H9 (cell line): ENCODE results near the gene FOXM1. TPM values are rescaled to one million over a fixed set of nuclear protein-coding genes. Genes with fewer than 3 reads are reported as not detected.

Experiments
- DNase-seq: peaks from one replicate; pipeline ENCODE4 v3.0.0-alpha.2; 2017
- H2AFZ ChIP-seq: one replicate; pipeline ENCODE4 v1.6.1; 2013; ENCODE audit warnings: mild to moderate bottlenecking, low read length, control low read depth, moderate library complexity
- H2AK5ac ChIP-seq: 2 replicates; pipeline ENCODE4 v1.6.1; 2013; ENCODE audit warnings: low read length, control low read depth, mixed read lengths; ENCODE audit not compliant: insufficient read length
- H2BK120ac ChIP-seq: one replicate; pipeline ENCODE4 v1.6.1; 2013; ENCODE audit warnings: low read depth, mild to moderate bottlenecking, low read length, control low read depth, inconsistent platforms; ENCODE audit not compliant: poor library complexity, severe bottlenecking
- H2BK12ac ChIP-seq: 2 replicates; pipeline ENCODE4 v1.6.1; 2013; ENCODE audit warnings: low read length, control low read depth, mixed read lengths, low read depth; ENCODE audit not compliant: insufficient read length
- H2BK15ac ChIP-seq: 2 replicates; pipeline ENCODE4 v1.6.1; 2013; ENCODE audit warnings: low read depth, low read length, control low read depth
- H2BK20ac ChIP-seq: one replicate; pipeline ENCODE4 v1.6.1; 2013; ENCODE audit warnings: low read depth, mild to moderate bottlenecking, low read length, control low read depth, inconsistent platforms; ENCODE audit not compliant: poor library complexity, severe bottlenecking
- H2BK5ac ChIP-seq: 2 replicates; pipeline ENCODE4 v1.6.1; 2013; ENCODE audit warnings: low read length, control low read depth, mixed read lengths; ENCODE audit not compliant: insufficient read length
- H3K14ac ChIP-seq: 2 replicates; pipeline ENCODE4 v1.6.1; 2013; ENCODE audit warnings: low read length, control low read depth; ENCODE audit not compliant: insufficient read depth
- H3K18ac ChIP-seq: 2 replicates; pipeline ENCODE4 v1.6.1; 2013; ENCODE audit warnings: low read depth, mild to moderate bottlenecking, mixed read lengths, low read length, control low read depth; ENCODE audit not compliant: insufficient read length
- H3K23ac ChIP-seq: 2 replicates; pipeline ENCODE4 v1.6.1; 2013; ENCODE audit warnings: low read length, control low read depth, mixed read lengths, low read depth; ENCODE audit not compliant: insufficient read length
- H3K23me2 ChIP-seq: 2 replicates; pipeline ENCODE4 v1.6.1; 2013; ENCODE audit warnings: low read depth, mild to moderate bottlenecking, mixed read lengths, low read length, control low read depth; ENCODE audit not compliant: insufficient read length, poor library complexity, severe bottlenecking
- H3K27ac ChIP-seq: 2 replicates; pipeline ENCODE4 v1.5.1; 2013; ENCODE audit warnings: low read length, control low read depth, mixed read lengths, low read depth; ENCODE audit not compliant: insufficient read length
- H3K27me3 ChIP-seq: 2 replicates; pipeline ENCODE4 v1.6.1; 2013; ENCODE audit warnings: low read length, control low read depth, inconsistent platforms; ENCODE audit not compliant: insufficient read depth
- H3K4ac ChIP-seq: 2 replicates; pipeline ENCODE4 v1.6.1; 2013; ENCODE audit warnings: low read depth, mild to moderate bottlenecking, control low read depth, inconsistent platforms, low read length, moderate library complexity
- H3K4me1 ChIP-seq: 2 replicates; pipeline ENCODE4 v1.6.1; 2013; ENCODE audit warnings: low read length, control low read depth, inconsistent platforms; ENCODE audit not compliant: insufficient read depth
- H3K4me2 ChIP-seq: 2 replicates; pipeline ENCODE4 v1.6.1; 2013; ENCODE audit warnings: low read length, control low read depth, mixed read lengths; ENCODE audit not compliant: insufficient read length, insufficient read depth
- H3K56ac ChIP-seq: 2 replicates; pipeline ENCODE4 v1.6.1; 2013; ENCODE audit warnings: low read depth, mild to moderate bottlenecking, mixed read lengths, low read length, control low read depth; ENCODE audit not compliant: insufficient read length
- H3K79me1 ChIP-seq: 2 replicates; pipeline ENCODE4 v1.6.1; 2013; ENCODE audit warnings: low read depth, mild to moderate bottlenecking, moderate library complexity, low read length, control low read depth, inconsistent platforms; ENCODE audit not compliant: insufficient read depth, poor library complexity, severe bottlenecking
- H3K79me2 ChIP-seq: 2 replicates; pipeline ENCODE4 v1.6.1; 2013; ENCODE audit warnings: low read length, control low read depth, inconsistent platforms; ENCODE audit not compliant: insufficient read depth
- H3K9ac ChIP-seq: 2 replicates; pipeline ENCODE4 v1.6.1; 2013; ENCODE audit warnings: low read length, control low read depth, mixed read lengths; ENCODE audit not compliant: insufficient read length; ENCODE audit errors: extremely low read depth
- H3K9me3 ChIP-seq: one replicate; pipeline ENCODE4 v1.6.1; 2013; ENCODE audit warnings: low read depth, low read length, inconsistent platforms; ENCODE audit not compliant: control insufficient read depth
- H3T11ph ChIP-seq: one replicate; pipeline ENCODE4 v1.6.1; 2013; ENCODE audit warnings: mild to moderate bottlenecking, low read length, control low read depth, inconsistent platforms
- H4K20me1 ChIP-seq: one replicate; pipeline ENCODE4 v1.6.1; 2013; ENCODE audit not compliant: control insufficient read depth, insufficient read length, insufficient read depth
- H4K5ac ChIP-seq: 2 replicates; pipeline ENCODE4 v1.6.1; 2013; ENCODE audit warnings: low read depth, mild to moderate bottlenecking, mixed read lengths, low read length, control low read depth; ENCODE audit not compliant: insufficient read length
- H4K8ac ChIP-seq: replicated peaks from 2 replicates; pipeline ENCODE4 v1.6.1; 2013; ENCODE audit warnings: low read length, control low read depth, mixed read lengths, low read depth; ENCODE audit not compliant: insufficient read length
- H4K91ac ChIP-seq: 2 replicates; pipeline ENCODE4 v1.6.1; 2013; ENCODE audit warnings: low read depth, mild to moderate bottlenecking, moderate library complexity, mixed read lengths, low read length, control low read depth; ENCODE audit not compliant: insufficient read length
- H3K27ac Mint-ChIP-seq, 3 experiments: 2 replicates in 2 of 3; 3 replicates in 1 of 3; pipeline ENCODE4 v1.8.0; 2020 to 2021; ENCODE audit warnings: mixed read lengths in 3 of 3, mild to moderate bottlenecking in 1 of 3, moderate library complexity in 1 of 3
- H3K27me3 Mint-ChIP-seq: 2 replicates; pipeline ENCODE4 v1.8.0; 2021; ENCODE audit warnings: low read depth, mild to moderate bottlenecking, moderate library complexity, mixed read lengths
- H3K36me3 Mint-ChIP-seq, 3 experiments: 2 replicates in 2 of 3; 3 replicates in 1 of 3; pipeline ENCODE4 v1.8.0; 2020 to 2021; ENCODE audit warnings: low read depth in 3 of 3, mixed read lengths in 3 of 3; ENCODE audit not compliant: insufficient read depth in 1 of 3
- H3K4me1 Mint-ChIP-seq, 2 experiments: 2 replicates each; pipeline ENCODE4 v1.8.0; 2020; ENCODE audit warnings: mixed read lengths in 2 of 2
- H3K4me3 Mint-ChIP-seq, 2 experiments: 2 replicates in 1 of 2; 3 replicates in 1 of 2; pipeline ENCODE4 v1.8.0; 2020 to 2021; ENCODE audit warnings: mild to moderate bottlenecking in 2 of 2, mixed read lengths in 2 of 2, moderate library complexity in 1 of 2
- H3K9me3 Mint-ChIP-seq, 2 experiments: 2 replicates in 1 of 2; 3 replicates in 1 of 2; pipeline ENCODE4 v1.8.0; 2020; ENCODE audit warnings: mild to moderate bottlenecking in 2 of 2, mixed read lengths in 2 of 2, moderate library complexity in 1 of 2
- CTCF ChIP-seq: fragments of 200-600 bp; sonication (generic); conservative IDR thresholded peaks from 3 replicates; pipeline ENCODE4 v1.8.0; 2021; ENCODE audit warnings: antibody characterized with exemption, mild to moderate bottlenecking
- WGBS: extraction: QIAGEN DNeasy Blood & Tissue Kit; methylation state at CpG from one replicate; pipeline ENCODE4 v1.1.7; 2013; ENCODE audit warnings: missing lambda C conversion rate, low lambda C conversion rate, mixed read lengths; ENCODE audit not compliant: insufficient read length; ENCODE audit errors: extremely low coverage; 5-methylcytosine and 5-hydroxymethylcytosine counted together
- total RNA-seq: library from RNA; stranded (reverse); gene quantifications from 2 replicates; pipeline ENCODE4 v1.2.1, GENCODE V29; 2021

FOXM1 gene
- total RNA-seq, 1 experiment from 2014 or later, result 109 TPM

DNA sequence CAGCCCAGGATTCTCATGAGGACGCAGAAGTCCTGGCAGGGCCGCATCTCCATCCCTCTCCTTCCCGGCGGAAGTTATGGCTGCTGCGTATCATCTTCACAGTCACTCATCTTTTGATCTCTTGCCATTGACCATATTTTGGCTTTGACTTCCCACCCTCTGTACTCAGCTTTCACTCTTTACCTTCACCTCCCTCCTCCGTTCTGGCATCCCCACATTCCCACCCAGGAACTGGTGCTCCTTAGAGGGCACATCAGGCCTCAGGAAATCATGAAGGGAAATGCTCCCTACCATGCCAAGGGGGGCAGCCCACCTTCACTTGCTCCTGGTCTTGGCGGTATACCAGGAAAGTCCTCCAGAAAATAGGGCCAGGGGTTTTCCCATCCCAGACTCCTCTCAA lies 21.4 kb downstream of the FOXM1 start:
- Histone ChIP-seq H2BK120ac (no peak overlapping the region), H3K27ac (no peak overlapping the region), H3K23ac (no peak overlapping the region), H2BK5ac (no peak overlapping the region), H3K23me2 (no peaks in the 10 kb centered on the region), H4K91ac (no peak overlapping the region), H3K14ac (no peak overlapping the region), H4K5ac (no peak overlapping the region), H2AFZ (no peak overlapping the region), H3K4me2 (no peak overlapping the region), H4K8ac (no peak overlapping the region), H2AK5ac (no peak overlapping the region), H3K4me1 (no peaks in the 10 kb centered on the region), H3K9ac (no peak overlapping the region), H3T11ph (no peak overlapping the region), H2BK12ac (no peak overlapping the region), H3K79me2 (no peaks in the 10 kb centered on the region), H3K79me1 (no peaks in the 10 kb centered on the region), H3K18ac (no peak overlapping the region), H3K27me3 (no peaks in the 10 kb centered on the region), H2BK15ac (no peak overlapping the region), H3K4ac (no peak overlapping the region), H3K56ac (no peak overlapping the region), H4K20me1 (no peaks in the 10 kb centered on the region), H2BK20ac (no peak overlapping the region), H3K9me3 (no peaks in the 10 kb centered on the region)
- H3K9me3 Mint-ChIP-seq, result no peaks in the 10 kb centered on the region
- H3K4me3 Mint-ChIP-seq, result no peak overlapping the region
- no peak for TF ChIP-seq CTCF
- H3K27ac Mint-ChIP-seq, result no peak overlapping the region; a peak in 1 of 7 replicates
- DNase-seq, result no peak
- WGBS, result no CpG with 5 or more reads among the region's 7 CpGs
- H3K4me1 Mint-ChIP-seq, result peaks cover 14 to 42% of the 10 kb centered on the region in 2 experiments
- H3K36me3 Mint-ChIP-seq, result peaks cover 22 to 23% (median 23%) of the 10 kb centered on the region in 3 experiments
- peaks cover 4% of the 10 kb centered on the region for H3K27me3 Mint-ChIP-seq
